NB4 (cell line): ENCODE data around the gene CCNA2.

Source experiments
- DNase-seq: peaks from one replicate; pipeline ENCODE4 v3.0.0; 2010; ENCODE audit warnings: low read depth
- H3K4me3 ChIP-seq: one replicate; pipeline ENCODE4 v1.5.1; 2011; ENCODE audit warnings: mild to moderate bottlenecking, low read depth, low read length, moderate library complexity
- MYC ChIP-seq: IDR thresholded peaks from 2 replicates; pipeline ENCODE4 v1.6.1; 2011; ENCODE audit warnings: low read depth, low read length
- POLR2A ChIP-seq: IDR thresholded peaks from 2 replicates; pipeline ENCODE4 v1.6.1; 2011; ENCODE audit warnings: mild to moderate bottlenecking; ENCODE audit not compliant: insufficient read length; ENCODE audit errors: extremely low read depth
- TF ChIP-seq, protein P1 (sequence below): IDR thresholded peaks from 2 replicates; pipeline ENCODE4 v1.6.1; 2011; ENCODE audit warnings: low read depth, low read length
- TF ChIP-seq, protein P2 (sequence below): IDR thresholded peaks from one replicate; pipeline ENCODE4 v1.5.1; 2012; ENCODE audit warnings: low read depth, low read length

The CCNA2 gene

DNA sequence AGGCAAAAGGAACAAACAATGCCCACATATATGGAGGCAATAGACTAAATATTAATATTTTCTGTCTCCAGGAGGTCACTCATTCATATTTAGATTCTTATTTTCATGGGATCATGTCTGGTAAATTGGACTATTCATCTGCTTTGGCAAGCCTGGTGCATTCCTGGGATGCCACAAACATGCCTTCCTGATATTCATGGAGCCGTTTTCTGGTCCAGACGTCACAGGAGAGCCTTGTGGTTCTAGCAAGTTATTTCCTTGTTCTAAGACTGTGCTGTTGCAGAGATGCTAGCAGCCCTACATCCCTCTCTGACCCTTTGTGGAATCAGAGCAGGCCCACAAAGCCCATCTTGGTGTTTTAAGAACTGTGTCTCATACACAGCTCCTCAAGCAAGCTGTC, 38.7 kb downstream of the CCNA2 start:
- TF ChIP-seq POLR2A (no peak), MYC (no peak)
- TF ChIP-seq, protein P1, sequence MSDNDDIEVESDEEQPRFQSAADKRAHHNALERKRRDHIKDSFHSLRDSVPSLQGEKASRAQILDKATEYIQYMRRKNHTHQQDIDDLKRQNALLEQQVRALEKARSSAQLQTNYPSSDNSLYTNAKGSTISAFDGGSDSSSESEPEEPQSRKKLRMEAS: no peak
- TF ChIP-seq, protein P2, sequence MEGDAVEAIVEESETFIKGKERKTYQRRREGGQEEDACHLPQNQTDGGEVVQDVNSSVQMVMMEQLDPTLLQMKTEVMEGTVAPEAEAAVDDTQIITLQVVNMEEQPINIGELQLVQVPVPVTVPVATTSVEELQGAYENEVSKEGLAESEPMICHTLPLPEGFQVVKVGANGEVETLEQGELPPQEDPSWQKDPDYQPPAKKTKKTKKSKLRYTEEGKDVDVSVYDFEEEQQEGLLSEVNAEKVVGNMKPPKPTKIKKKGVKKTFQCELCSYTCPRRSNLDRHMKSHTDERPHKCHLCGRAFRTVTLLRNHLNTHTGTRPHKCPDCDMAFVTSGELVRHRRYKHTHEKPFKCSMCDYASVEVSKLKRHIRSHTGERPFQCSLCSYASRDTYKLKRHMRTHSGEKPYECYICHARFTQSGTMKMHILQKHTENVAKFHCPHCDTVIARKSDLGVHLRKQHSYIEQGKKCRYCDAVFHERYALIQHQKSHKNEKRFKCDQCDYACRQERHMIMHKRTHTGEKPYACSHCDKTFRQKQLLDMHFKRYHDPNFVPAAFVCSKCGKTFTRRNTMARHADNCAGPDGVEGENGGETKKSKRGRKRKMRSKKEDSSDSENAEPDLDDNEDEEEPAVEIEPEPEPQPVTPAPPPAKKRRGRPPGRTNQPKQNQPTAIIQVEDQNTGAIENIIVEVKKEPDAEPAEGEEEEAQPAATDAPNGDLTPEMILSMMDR: no peak
- no peak for DNase-seq
- no peak overlapping the region for H3K4me3 ChIP-seq

DNA sequence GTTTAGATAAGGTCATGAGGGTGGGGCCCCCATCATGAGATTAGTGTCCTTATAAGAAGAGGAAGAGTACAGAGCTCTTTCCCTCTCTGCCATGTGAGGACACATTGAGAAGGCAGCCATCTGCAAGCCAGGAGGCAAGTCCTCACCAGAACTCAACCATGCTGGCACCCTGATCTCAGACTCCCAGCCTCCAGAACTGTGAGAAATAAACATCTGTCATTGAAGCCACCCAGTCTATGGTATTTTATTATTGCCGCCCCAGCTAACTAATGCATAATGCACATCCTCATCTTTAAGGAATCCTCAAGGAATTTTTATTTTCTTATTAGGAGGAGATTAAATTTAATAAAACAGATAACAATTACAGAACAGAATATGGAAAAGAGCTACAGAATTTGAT, 39.3 kb downstream of the CCNA2 start:
- H3K4me3 ChIP-seq: no peak overlapping the region
- TF ChIP-seq POLR2A: no peak
- TF ChIP-seq, protein P2: no peak
- TF ChIP-seq, protein P1: no peak
- TF ChIP-seq MYC: no peak
- DNase-seq: no peak

DNA sequence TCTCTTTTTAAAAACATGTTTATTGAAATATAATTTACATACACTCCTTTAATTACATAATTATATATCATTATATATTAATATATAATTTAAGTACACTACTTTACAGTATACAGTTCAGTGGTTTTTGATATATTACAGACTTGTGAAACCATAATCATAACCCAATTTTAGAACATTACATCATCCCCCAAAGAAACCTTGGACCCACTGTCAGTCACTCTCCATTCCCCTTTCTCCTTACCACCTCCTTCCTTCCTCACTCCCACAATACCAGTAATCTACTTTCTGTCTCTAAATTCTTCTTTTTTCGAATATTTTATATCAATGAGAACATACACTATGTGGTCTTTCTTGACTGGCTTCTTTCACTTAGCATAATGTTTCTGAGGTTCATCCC, 40.5 kb downstream of the CCNA2 start:
- TF ChIP-seq, protein P2: no peak
- TF ChIP-seq POLR2A: no peak
- TF ChIP-seq MYC: no peak
- TF ChIP-seq, protein P1: no peak
- H3K4me3 ChIP-seq: no peak overlapping the region
- DNase-seq: no peak

DNA sequence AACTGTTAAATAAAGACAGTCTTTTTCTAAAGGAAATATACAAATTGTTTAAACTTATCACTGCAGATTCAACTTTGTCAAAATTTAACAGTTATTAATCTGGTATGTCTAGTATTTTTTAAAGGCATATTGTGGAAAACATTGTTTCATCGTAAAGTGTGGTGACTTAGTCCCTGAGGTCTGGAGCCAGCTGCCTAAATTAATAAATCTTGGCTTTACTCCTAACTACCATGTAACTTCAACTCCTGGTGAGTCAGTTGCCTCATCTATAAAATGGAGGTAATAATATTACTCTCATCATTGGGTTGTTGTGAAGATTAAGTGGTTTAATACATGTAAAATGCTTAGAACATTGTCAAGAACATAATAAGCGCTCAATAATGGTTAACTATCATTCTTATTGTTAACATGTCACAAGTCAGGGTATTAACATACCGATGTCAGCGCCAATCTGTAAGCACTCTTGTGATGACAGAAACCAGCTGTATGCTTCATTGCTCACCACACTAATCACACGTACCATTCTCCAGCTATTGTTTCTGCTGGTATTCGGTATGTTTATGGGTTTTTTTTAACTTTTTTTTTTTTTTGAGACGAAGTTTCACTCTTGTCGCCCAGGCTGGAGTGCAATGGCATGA, 44.6 kb downstream of the CCNA2 start:
- no peak for DNase-seq
- no peak overlapping the region for H3K4me3 ChIP-seq
- no peak for TF ChIP-seq POLR2A
- TF ChIP-seq, protein P2: no peak
- TF ChIP-seq, protein P1: no peak
- no peak for TF ChIP-seq MYC

DNA sequence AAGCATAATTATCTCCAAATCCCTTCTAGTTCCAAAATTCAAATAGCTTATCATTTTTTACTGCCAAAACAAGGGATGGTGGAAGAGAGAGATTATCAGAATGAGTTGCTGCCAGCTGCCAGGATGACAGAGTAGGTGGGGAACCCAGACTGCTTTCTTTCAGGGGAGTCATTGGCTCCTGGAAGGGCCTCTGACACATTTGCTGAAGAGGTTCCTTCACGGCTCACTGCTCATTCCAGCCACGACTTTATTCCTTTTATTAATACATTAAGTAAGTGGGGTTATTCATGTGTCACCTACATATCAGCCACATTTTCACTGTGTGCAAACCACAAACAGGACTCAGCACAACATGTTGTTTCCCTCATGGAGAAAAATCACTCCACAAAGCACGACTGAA, 46.1 kb downstream of the CCNA2 start:
- H3K4me3 ChIP-seq: no peak overlapping the region
- DNase-seq: no peak
- no peak for TF ChIP-seq POLR2A
- TF ChIP-seq, protein P2: no peak
- TF ChIP-seq, protein P1: no peak
- no peak for TF ChIP-seq MYC
